ENCODE measurements around the gene SEPTIN5.

The SEPTIN5 gene

GRCh38 chr22:19744350-19745006, 30.2 kb downstream of the SEPTIN5 start:
- Histone ChIP-seq H3K4me3 (no peak overlapping the region), H3K27ac (no peak overlapping the region)

- Histone ChIP-seq H3K4me3 (no peak overlapping the region), H3K27ac (peak overlapping the region in 1 of 21 experiments; percentile 18)
Observed at GRCh38 chr22:19745155-19746101, 31.1 kb downstream of the SEPTIN5 start.

GRCh38 chr22:19746726-19747125, 32.4 kb downstream of the SEPTIN5 start:
- H3K4me3 ChIP-seq, result no peak overlapping the region

GRCh38 chr22:19747551-19747950, 33.2 kb downstream of the SEPTIN5 start:
- H3K4me3 ChIP-seq, result no peak overlapping the region

More at GRCh38 chr22:19746726-19747125, 32.4 kb downstream of the SEPTIN5 start:
- no peak overlapping the region for H3K27ac ChIP-seq

GRCh38 chr22:19748139-19748538, 33.8 kb downstream of the SEPTIN5 start:
- no peak overlapping the region for H3K4me3 ChIP-seq
- no peak overlapping the region for H3K27ac ChIP-seq

More at GRCh38 chr22:19747551-19747950, 33.2 kb downstream of the SEPTIN5 start:
- no peak overlapping the region for H3K27ac ChIP-seq

GRCh38 chr22:19748991-19749664, 34.8 kb downstream of the SEPTIN5 start:
- Histone ChIP-seq H3K4me3 (no peak overlapping the region), H3K27ac (no peak overlapping the region)

- no peak overlapping the region for H3K27ac ChIP-seq
- no peak overlapping the region for H3K4me3 ChIP-seq
Observed at GRCh38 chr22:19749876-19750275, 35.6 kb downstream of the SEPTIN5 start.

GRCh38 chr22:19750507-19751490, 36.5 kb downstream of the SEPTIN5 start:
- no peak overlapping the region for H3K4me3 ChIP-seq

GRCh38 chr22:19751497-19752245, 37.4 kb downstream of the SEPTIN5 start:
- no peak overlapping the region for H3K27ac ChIP-seq
- no peak overlapping the region for H3K4me3 ChIP-seq

More at GRCh38 chr22:19750507-19751490, 36.5 kb downstream of the SEPTIN5 start:
- peak overlapping the region in 1 of 21 experiments; percentile 30 for H3K27ac ChIP-seq

GRCh38 chr22:19753090-19753842, 39.0 kb downstream of the SEPTIN5 start:
- Histone ChIP-seq H3K27ac (no peak overlapping the region), H3K4me3 (no peak overlapping the region)

GRCh38 chr22:19753996-19754700, 39.8 kb downstream of the SEPTIN5 start:
- H3K4me3 ChIP-seq, result no peak overlapping the region

GRCh38 chr22:19754701-19755144, 40.4 kb downstream of the SEPTIN5 start:
- Histone ChIP-seq H3K4me3 (peak overlapping the region in 2 of 7 experiments; percentile 9 to 39), H3K27ac (no peak overlapping the region)

More at GRCh38 chr22:19753996-19754700, 39.8 kb downstream of the SEPTIN5 start:
- no peak overlapping the region for H3K27ac ChIP-seq

- Histone ChIP-seq H3K27ac (peak overlapping the region in 1 of 21 experiments; percentile 62), H3K4me3 (peak overlapping the region in 2 of 7 experiments; percentile 9 to 39)
Observed at GRCh38 chr22:19755145-19755710, 40.9 kb downstream of the SEPTIN5 start.

- H3K4me3 ChIP-seq, result peak overlapping the region in 2 of 7 experiments; percentile 25 to 39
- peak overlapping the region in 2 of 21 experiments; percentile 51 to 84 for H3K27ac ChIP-seq
Observed at GRCh38 chr22:19755722-19756287, 41.5 kb downstream of the SEPTIN5 start.

- H3K4me3 ChIP-seq, result peak overlapping the region in 5 of 7 experiments; percentile 7 to 39 (median 25)
- H3K27ac ChIP-seq, result peak overlapping the region in 2 of 21 experiments; percentile 51 to 84
Observed at GRCh38 chr22:19756288-19757128, 42.2 kb downstream of the SEPTIN5 start.
